NCI-H510A (cell line): Measurements from ENCODE around the gene TP53INP2.
"Not testable (repeated sequence)": the region's sequence is repeated elsewhere in the genome, so short reads cannot be mapped to it uniquely, and the experiment has no call there.

ENCODE experiments used
- DNase-seq: peaks from one replicate; lab custom pipeline; 2025; lab: John Stamatoyannopoulos, UW

TP53INP2 gene

DNA sequence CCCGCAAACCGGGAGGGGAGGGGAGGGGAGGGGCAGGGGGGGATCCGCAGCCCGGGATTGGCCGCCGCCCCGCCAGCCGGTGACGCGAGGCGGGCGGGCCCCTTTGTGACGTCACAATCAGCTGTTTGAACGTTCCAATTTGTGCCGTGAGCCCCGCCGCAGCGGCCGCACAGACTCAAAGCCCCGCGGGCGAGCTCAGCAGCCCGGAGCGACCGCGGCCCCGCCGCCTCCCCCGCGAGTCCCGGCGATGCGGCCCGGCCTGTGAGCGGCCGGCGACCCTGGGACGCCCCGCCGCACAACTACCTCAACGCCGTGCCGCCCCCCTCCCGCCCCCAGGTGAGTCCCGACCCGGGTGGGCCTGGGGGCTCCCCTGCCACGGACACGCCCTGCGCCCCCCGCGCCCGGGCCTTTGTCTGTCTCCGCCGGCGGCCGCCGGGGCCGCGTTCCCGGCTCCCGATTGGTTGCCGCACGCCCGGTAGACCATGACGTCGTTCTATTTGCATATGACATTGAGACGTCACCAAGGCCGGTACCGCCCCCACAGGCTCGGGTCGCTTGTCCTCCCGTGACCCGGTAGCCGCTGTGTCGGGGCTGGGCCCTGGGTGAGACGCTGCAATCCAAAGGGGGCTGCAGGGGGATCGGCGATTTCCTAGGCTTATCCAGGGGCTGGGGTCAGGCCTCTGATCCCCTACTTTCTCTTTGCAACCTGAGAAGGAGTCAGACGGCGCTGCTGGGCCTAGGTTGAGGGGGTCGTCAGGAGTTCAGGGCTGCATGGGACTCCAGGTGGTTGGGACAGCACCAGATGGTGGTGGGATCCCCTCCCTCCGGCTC is at the start of gene TP53INP2:
TSS of gene TP53INP2 (plus strand) at position 168 of the 831 bp plus-strand sequence. CDS start 4,396 bp downstream, outside the sequence.
- DNase-seq, result peak; percentile 87

- not testable (repeated sequence) for DNase-seq
Observed at GRCh38 chr20:34658654-34659053, 45.5 kb upstream of the TP53INP2 start.

- not testable (repeated sequence) for DNase-seq
Observed at GRCh38 chr20:34661811-34662210, 42.3 kb upstream of the TP53INP2 start.

- no peak for DNase-seq
Observed at GRCh38 chr20:34663213-34663943, 40.8 kb upstream of the TP53INP2 start.

DNA sequence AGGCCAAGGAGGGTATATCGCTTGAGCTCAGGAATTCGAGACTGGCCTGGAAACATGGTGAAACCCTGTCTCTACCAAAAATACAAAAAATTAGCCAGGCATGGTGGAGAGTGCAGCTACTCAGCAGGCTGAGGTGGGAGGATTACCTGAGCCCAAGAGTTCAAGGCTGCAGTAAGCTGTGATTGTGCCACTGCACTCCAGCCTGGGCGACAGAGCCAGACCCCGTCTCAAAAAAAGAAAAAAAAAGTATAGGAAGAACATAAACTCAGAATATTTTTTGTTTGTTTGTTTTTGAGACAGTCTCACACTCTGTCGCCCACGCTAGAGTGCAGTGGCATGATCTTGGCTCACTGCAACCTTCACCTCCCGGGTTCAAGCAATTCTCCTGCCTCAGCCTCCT is 39.4 kb upstream of the TP53INP2 start:
- DNase-seq, result not testable (repeated sequence)

GRCh38 chr20:34669094-34669493 is 35.0 kb upstream of the TP53INP2 start:
- no peak for DNase-seq

DNA sequence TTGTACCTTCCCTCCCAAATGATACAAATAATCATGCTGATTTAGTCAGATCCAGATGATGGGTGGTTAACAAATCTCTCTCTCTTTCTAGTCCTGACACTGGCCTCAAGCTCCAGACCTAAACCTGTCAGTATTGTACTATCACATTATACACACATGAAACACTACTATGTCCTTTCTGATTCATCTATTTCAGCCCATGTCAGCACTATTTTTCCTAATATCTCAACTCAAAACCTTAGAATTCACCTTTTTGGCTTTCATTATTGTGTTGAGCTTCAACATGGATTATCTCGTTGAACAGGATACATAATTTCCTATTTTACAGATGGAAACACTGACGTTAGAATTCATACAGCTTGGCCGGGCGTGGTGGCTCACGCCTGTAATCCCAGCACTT is 30.7 kb upstream of the TP53INP2 start:
- DNase-seq, result no peak

DNA sequence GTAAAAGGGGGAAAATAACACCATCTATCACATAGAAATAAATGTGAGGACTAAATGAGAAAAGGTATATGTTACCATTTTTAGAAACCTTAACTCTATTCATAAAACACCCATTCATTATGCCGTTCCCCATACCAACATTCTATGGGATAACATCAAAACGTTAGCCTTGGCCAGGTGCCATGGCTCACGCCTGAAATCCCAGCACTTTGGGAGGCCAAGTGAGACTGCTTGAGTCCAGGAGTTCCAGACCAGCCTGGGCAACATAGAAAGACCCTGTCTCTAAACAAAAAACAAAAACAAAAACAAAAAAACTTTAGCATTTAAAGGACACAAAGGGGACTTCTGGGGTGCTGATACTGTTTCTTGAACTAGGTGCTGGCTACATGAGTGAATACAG is 28.6 kb upstream of the TP53INP2 start:
- DNase-seq, result no peak

- DNase-seq, result no peak
Observed at GRCh38 chr20:34675993-34676641, 28.0 kb upstream of the TP53INP2 start.

GRCh38 chr20:34676642-34677373 is 27.3 kb upstream of the TP53INP2 start, which contains the start of gene PIGU:
Gene PIGU, minus strand, starts transcription at chr20:34677092. Its CDS starts 7 bp downstream, at chr20:34677085.
- peak; percentile 94 for DNase-seq

DNA sequence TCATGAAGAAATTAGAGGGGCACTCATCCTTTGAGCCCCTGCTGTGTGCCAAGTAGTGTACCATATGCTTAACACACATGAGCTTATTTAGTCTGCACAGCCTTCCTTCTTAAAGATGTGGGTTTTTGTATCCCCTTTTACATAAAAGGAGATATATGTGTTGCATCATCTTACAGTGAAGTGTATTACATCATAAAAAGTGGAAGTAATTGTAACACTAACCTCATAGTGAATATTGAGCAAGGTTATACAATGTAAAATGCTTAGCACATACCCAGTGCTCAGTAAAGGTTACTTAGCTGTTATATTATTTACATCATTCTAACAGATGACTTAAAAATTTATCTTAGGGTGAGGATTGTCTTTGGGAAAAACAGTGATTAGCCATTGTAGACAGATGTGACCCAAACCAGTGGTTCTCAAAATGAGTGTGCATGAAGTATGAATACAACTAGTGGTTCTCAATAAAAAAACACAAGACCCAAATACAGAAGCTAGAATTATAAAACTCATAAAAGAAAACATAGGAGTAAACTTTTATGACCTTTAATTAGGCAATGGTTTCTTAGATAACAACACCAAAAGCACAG is 23.5 kb upstream of the TP53INP2 start:
- no peak for DNase-seq

DNA sequence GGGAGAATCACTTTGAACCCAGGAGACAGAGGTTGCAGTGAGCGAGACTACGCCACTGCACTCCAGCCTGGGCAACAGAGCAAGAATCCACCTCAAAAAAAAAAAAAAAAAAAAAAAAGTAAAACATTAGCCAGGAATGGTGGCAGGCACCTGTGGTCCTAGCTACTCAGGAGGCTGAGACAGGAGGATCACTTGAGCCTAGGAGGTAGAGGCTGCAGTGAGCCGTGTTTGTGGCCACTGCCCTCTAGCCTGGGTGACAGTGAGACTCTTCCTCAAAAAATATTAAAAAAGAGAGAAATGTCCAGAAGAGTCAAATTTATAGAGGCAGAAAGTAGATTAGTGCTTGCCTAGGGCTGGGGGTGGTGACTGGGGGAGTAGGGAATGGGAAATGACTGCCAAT is 20.5 kb upstream of the TP53INP2 start:
- no peak for DNase-seq

DNA sequence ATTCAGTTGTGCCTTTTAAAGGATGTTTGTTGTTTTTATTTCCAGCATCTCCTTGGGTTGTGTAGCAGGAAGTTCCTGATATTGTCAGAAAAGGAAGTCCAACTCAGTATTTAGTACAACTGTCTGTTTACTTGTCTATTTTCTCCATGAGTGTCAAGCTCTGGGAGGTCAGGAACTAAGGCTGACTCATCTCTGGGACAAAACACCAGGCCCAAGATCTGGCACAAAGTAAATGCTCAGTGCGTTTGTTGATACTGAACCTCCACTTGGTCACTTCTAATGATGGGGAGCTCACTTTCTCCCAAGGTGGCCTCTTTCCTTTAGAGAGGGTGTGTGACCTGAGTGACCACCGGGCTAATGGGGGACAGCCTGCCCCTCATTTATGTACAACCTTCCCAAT is 14.7 kb upstream of the TP53INP2 start:
- no peak for DNase-seq

- no peak for DNase-seq
Observed at GRCh38 chr20:34691838-34692237, 12.3 kb upstream of the TP53INP2 start.

- no peak for DNase-seq
Observed at GRCh38 chr20:34693414-34693813, 10.7 kb upstream of the TP53INP2 start.

DNA sequence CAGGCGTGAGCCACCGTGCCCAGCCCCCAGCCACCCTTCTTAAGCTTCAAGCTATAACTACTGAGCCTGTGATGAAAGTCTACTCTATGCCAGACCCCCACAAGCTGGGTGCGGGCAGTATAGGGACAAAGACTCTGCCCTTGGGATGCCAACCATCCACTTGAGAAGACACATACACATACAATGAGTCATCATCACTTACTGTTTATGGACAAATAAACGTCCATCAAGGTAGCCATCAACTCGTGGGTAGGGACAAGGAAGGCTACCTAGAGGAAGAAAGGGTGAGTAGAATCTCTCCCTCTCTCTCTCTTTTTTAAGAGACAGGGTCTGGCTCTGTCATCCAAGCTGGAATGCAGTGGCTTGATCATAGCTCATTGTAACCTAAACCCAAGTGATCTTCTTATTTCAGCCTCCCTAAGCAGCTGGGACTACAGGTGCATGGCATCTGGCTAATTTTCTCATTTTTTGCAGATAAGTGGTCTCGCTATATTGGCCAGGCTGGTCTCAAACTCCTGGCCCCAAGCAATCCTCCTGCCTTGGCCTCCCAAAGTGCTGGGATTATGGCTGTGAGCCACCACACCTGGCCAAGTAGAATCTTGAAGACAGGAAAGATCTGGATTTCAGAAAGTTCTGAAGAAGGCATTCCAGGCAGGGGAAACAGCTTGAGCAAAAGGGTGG is 2.6 kb upstream of the TP53INP2 start:
- no peak for DNase-seq

GRCh38 chr20:34703061-34703423 is 1.1 kb upstream of the TP53INP2 start:
- no peak for DNase-seq

- no peak for DNase-seq
Observed at GRCh38 chr20:34703424-34704176, 544 bp upstream of the TP53INP2 start.

GRCh38 chr20:34705008-34705396 is 858 bp downstream of the TP53INP2 start:
- DNase-seq, result no peak
